ENCODE data around the gene PDGFB. TPM values are rescaled to one million over a fixed set of nuclear protein-coding genes. Genes with fewer than 3 reads are reported as not detected.
A peak's percentile ranks its signal among the peaks of the same experiment; 100 is the strongest.

PDGFB gene
- total RNA-seq, 1 experiment from 2014 or later = 9.2 TPM

DNA sequence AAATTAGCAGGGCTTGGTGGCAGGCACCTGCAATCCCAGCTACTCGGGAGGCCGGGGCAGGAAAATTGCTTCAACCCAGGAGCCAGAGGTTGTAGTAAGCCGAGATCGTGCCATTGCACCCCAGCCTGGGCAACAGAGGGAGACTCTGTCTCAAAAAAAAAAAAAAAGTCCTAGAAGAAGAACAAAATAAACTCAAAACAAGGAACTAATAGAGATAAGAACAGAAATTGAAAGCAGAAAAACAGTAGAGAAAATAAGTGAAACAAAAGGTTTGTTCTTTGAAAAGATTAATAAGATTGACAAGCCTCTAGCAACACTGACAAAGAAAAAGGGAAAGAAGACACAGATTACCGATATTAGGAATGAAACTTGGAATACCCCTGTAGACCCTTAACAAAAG is 47.2 kb downstream of the PDGFB start:
- DNase-seq (ENCODE audit: low spot score) (no peak), ATAC-seq (no peak)
- Mint-ChIP-seq H3K36me3 (peaks cover 15% of the 10 kb centered on the region), H3K9me3 (peaks cover 15% of the 10 kb centered on the region), H3K4me3 (no peak overlapping the region), H3K27ac (no peak overlapping the region), H3K27me3 (ENCODE audit: low read depth) (no peaks in the 10 kb centered on the region; the same call in 1 of the 2 replicates), H3K4me1 (peaks cover 11% of the 10 kb centered on the region)
- ChIA-PET CTCF (interaction anchor here (0.7 kb wide), 1 partner anchor 12 kb away, joined by 3 read pairs; no protein-coding TSS in a partner anchor), POLR2A (no interaction called here)
- TF ChIP-seq GTF2I (CRISPR knock-in tag; conservative IDR thresholded peaks at IDR 0.05) (no peak), RORB (CRISPR knock-in tag; IDR thresholded peaks at IDR 0.05) (no peak), GRHL2 (CRISPR knock-in tag; IDR thresholded peaks at IDR 0.05; ENCODE audit: insufficient replicate concordance, severe bottlenecking) (no peak), SOX15 (CRISPR knock-in tag; IDR thresholded peaks at IDR 0.05) (no peak)

DNA sequence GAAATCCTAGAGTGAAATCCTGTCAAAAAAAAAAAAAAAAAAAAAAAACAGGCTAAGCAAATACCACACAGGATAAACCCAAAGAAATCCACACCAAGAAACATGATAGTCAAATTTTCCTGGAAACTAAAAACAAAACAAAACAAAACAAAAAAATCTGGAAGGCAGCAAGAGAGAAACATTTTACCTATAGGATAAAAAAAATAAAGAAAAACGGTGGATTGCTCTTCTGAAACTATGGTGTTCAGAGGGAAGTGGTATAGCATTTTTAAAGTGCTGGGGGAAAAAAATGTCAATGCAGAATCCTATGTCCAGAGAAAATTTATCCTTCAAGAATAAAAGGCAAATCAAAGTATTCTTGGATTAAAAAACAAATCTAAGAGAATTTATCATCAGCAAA is 50.7 kb downstream of the PDGFB start:
- H3K4me3 Mint-ChIP-seq = no peak overlapping the region
- CTCF ChIA-PET = no interaction called here
- TF ChIP-seq TEAD4 (CRISPR knock-in tag; IDR thresholded peaks at IDR 0.05) = no peak
- TF ChIP-seq NR2C2 (CRISPR knock-in tag; IDR thresholded peaks at IDR 0.05) = no peak
- TF ChIP-seq SP1 (CRISPR knock-in tag; conservative IDR thresholded peaks at IDR 0.05) = no peak
- TF ChIP-seq, protein P1, sequence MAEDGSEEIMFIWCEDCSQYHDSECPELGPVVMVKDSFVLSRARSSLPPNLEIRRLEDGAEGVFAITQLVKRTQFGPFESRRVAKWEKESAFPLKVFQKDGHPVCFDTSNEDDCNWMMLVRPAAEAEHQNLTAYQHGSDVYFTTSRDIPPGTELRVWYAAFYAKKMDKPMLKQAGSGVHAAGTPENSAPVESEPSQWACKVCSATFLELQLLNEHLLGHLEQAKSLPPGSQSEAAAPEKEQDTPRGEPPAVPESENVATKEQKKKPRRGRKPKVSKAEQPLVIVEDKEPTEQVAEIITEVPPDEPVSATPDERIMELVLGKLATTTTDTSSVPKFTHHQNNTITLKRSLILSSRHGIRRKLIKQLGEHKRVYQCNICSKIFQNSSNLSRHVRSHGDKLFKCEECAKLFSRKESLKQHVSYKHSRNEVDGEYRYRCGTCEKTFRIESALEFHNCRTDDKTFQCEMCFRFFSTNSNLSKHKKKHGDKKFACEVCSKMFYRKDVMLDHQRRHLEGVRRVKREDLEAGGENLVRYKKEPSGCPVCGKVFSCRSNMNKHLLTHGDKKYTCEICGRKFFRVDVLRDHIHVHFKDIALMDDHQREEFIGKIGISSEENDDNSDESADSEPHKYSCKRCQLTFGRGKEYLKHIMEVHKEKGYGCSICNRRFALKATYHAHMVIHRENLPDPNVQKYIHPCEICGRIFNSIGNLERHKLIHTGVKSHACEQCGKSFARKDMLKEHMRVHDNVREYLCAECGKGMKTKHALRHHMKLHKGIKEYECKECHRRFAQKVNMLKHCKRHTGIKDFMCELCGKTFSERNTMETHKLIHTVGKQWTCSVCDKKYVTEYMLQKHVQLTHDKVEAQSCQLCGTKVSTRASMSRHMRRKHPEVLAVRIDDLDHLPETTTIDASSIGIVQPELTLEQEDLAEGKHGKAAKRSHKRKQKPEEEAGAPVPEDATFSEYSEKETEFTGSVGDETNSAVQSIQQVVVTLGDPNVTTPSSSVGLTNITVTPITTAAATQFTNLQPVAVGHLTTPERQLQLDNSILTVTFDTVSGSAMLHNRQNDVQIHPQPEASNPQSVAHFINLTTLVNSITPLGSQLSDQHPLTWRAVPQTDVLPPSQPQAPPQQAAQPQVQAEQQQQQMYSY (CRISPR knock-in tag; IDR thresholded peaks at IDR 0.05) = no peak
- peak; percentile 83; the same call in 1 of the 2 replicates for TF ChIP-seq ZNF317 (CRISPR knock-in tag; IDR thresholded peaks at IDR 0.05; ENCODE audit: borderline replicate concordance, low read depth)
- no peaks in the 10 kb centered on the region; the same call in 1 of the 2 replicates for H3K27me3 Mint-ChIP-seq (ENCODE audit: low read depth)
- peaks cover 9% of the 10 kb centered on the region for H3K36me3 Mint-ChIP-seq
- no peak for DNase-seq (ENCODE audit: low spot score)
- H3K27ac Mint-ChIP-seq = no peak overlapping the region
- POLR2A ChIA-PET = no interaction called here
- H3K9me3 Mint-ChIP-seq = peaks cover 6% of the 10 kb centered on the region
- ATAC-seq = no peak
- H3K4me1 Mint-ChIP-seq = peaks cover 11% of the 10 kb centered on the region

DNA sequence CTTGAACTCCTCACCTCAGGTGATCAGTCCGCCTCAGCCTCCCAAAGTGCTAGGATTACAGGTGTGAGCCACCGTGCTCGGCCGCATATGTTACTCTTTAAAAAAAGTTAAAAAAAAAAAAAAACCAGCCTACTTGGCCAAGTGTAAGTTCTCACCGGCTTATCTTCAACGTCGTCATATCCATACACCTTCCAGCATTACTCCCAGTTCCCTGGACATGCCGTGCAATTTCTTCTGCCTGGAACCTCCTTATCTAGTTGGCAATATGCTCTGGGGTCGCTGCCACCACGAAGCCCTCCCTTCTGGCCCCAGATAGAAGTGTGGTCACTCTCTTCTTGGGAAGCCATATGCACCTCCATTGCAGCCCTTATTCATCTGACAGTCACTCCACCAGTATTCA is 56.0 kb downstream of the PDGFB start:
- Mint-ChIP-seq H3K4me1 (peaks cover 8% of the 10 kb centered on the region; the same call in 1 of the 2 replicates), H3K27ac (no peak overlapping the region), H3K27me3 (ENCODE audit: low read depth) (no peaks in the 10 kb centered on the region; the same call in 1 of the 2 replicates), H3K36me3 (peaks cover 18% of the 10 kb centered on the region), H3K9me3 (peaks cover 15% of the 10 kb centered on the region), H3K4me3 (no peak overlapping the region)
- ATAC-seq (no peak), DNase-seq (ENCODE audit: low spot score) (no peak)
- ChIA-PET CTCF (no interaction called here), POLR2A (interaction anchor here (0.6 kb wide), 1 partner anchor 304 kb away, joined by 5 read pairs; no protein-coding TSS in a partner anchor)
- TF ChIP-seq, protein P2, sequence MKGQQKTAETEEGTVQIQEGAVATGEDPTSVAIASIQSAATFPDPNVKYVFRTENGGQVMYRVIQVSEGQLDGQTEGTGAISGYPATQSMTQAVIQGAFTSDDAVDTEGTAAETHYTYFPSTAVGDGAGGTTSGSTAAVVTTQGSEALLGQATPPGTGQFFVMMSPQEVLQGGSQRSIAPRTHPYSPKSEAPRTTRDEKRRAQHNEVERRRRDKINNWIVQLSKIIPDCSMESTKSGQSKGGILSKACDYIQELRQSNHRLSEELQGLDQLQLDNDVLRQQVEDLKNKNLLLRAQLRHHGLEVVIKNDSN (CRISPR knock-in tag; IDR thresholded peaks at IDR 0.05) = no peak
- TF ChIP-seq KAT7 (CRISPR knock-in tag; IDR thresholded peaks at IDR 0.05; ENCODE audit: borderline replicate concordance) (no peak), RORB (CRISPR knock-in tag; IDR thresholded peaks at IDR 0.05) (no peak), SP1 (CRISPR knock-in tag; conservative IDR thresholded peaks at IDR 0.05) (no peak), CREB1 (CRISPR knock-in tag; IDR thresholded peaks at IDR 0.05) (no peak), GABPB1 (CRISPR knock-in tag; IDR thresholded peaks at IDR 0.05) (no peak), IRF2 (CRISPR knock-in tag; IDR thresholded peaks at IDR 0.05; ENCODE audit: borderline replicate concordance, low read depth) (no peak), OVOL2 (CRISPR knock-in tag; IDR thresholded peaks at IDR 0.05; ENCODE audit: borderline replicate concordance) (no peak), TEAD1 (CRISPR knock-in tag; IDR thresholded peaks at IDR 0.05) (no peak)
- TF ChIP-seq, protein P3, sequence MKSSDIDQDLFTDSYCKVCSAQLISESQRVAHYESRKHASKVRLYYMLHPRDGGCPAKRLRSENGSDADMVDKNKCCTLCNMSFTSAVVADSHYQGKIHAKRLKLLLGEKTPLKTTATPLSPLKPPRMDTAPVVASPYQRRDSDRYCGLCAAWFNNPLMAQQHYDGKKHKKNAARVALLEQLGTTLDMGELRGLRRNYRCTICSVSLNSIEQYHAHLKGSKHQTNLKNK (CRISPR knock-in tag; IDR thresholded peaks at IDR 0.05) = no peak
- TF ChIP-seq, protein P4, sequence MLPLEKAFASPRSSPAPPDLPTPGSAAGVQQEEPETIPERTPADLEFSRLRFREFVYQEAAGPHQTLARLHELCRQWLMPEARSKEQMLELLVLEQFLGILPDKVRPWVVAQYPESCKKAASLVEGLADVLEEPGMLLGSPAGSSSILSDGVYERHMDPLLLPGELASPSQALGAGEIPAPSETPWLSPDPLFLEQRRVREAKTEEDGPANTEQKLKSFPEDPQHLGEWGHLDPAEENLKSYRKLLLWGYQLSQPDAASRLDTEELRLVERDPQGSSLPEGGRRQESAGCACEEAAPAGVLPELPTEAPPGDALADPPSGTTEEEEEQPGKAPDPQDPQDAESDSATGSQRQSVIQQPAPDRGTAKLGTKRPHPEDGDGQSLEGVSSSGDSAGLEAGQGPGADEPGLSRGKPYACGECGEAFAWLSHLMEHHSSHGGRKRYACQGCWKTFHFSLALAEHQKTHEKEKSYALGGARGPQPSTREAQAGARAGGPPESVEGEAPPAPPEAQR (CRISPR knock-in tag; IDR thresholded peaks at IDR 0.05) = no peak
- TF ChIP-seq, protein P1 (CRISPR knock-in tag; IDR thresholded peaks at IDR 0.05) = no peak
- TF ChIP-seq, protein P5, sequence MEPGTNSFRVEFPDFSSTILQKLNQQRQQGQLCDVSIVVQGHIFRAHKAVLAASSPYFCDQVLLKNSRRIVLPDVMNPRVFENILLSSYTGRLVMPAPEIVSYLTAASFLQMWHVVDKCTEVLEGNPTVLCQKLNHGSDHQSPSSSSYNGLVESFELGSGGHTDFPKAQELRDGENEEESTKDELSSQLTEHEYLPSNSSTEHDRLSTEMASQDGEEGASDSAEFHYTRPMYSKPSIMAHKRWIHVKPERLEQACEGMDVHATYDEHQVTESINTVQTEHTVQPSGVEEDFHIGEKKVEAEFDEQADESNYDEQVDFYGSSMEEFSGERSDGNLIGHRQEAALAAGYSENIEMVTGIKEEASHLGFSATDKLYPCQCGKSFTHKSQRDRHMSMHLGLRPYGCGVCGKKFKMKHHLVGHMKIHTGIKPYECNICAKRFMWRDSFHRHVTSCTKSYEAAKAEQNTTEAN (CRISPR knock-in tag; IDR thresholded peaks at IDR 0.05) = no peak

Data from WTC11 (cell line).